GM18505 (cell line): ENCODE data around the gene FUOM.
"Not testable (repeated sequence)": the region's sequence is repeated elsewhere in the genome, so short reads cannot be mapped to it uniquely, and the experiment has no call there.

ENCODE experiments used
- ATAC-seq: cut with Tn5 transposase; IDR thresholded peaks from one replicate; pipeline ENCODE4 v1.9.1; 2021; ENCODE audit not compliant: unreplicated experiment
- POLR2A ChIP-seq: IDR thresholded peaks from 4 replicates; pipeline ENCODE4 v1.6.1; 2011; ENCODE audit warnings: borderline replicate concordance; ENCODE audit not compliant: insufficient read depth, insufficient read length; ENCODE audit errors: extremely low read depth

Gene FUOM

DNA sequence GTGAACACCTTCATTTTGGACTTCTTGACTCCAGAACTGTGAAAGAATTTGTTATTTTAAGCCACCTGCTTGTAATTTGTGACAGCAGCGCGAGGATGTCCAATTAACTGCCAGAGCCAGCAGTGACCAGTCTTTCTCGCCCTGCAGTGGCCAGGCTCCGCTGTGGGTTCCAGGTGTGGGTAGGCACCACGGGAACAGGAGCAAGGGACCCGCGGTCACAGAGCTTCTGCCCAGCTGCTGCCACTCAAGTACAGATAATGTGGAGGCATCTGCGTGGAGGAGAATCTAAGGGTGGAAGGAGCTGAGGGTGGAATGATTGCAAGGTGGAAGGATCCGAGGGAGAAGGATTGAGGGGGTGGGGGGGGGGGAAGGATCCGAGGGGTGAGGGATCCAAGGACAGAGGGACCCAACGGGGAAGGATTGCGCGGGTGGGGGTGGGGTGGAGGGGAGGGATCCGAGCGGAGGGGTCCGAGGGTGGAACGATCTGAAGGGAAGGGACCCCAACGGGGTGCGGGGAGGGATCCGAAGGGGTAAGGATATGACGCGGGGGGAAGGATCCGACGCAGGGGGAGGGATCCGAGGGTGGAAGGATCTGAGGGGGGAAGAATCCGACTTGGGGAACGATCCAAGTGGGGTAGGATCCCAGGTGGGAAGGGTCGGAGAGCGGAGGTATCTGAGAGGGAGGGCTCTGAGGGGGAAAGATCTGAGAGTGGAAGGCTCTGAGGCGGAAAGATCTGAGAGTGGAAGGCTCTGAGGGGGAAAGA, 24.7 kb downstream of the FUOM start:
- no peak for TF ChIP-seq POLR2A
- ATAC-seq: no peak

DNA sequence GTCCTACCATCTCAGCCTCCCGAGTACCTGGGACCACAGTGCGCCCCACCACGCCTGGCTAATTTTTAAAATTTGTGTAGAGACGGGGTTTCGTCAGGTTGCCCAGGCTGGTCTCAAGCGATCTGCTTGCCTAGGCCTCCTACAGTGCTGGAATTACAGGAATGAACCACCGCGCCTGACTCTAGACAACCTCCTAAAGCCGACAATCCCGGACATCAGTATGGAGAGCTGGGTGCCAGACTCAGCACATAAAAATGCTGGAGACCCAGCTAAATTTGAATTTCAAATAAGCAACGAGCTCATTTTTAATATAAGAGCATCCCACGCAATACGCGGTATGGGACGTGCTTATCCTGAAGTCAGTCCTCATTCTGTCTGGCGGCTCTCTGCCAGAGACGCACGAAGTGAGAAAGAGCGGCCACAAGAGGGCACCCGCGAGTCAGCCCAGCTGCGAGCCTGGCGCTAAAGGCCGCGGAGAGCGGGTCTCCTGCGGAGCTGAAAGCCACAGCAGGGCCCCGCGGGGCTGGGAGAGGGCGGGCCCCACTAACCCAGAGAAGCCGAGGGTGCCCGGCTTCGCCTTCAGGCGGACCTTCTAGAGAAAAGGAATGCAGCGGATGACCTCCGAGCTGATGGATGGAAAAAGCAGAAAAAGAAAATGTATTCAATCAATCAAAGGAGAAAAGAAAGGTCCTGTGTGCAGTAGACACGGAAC, 28.2 kb downstream of the FUOM start:
- ATAC-seq: peak; percentile 81
- no peak for TF ChIP-seq POLR2A

DNA sequence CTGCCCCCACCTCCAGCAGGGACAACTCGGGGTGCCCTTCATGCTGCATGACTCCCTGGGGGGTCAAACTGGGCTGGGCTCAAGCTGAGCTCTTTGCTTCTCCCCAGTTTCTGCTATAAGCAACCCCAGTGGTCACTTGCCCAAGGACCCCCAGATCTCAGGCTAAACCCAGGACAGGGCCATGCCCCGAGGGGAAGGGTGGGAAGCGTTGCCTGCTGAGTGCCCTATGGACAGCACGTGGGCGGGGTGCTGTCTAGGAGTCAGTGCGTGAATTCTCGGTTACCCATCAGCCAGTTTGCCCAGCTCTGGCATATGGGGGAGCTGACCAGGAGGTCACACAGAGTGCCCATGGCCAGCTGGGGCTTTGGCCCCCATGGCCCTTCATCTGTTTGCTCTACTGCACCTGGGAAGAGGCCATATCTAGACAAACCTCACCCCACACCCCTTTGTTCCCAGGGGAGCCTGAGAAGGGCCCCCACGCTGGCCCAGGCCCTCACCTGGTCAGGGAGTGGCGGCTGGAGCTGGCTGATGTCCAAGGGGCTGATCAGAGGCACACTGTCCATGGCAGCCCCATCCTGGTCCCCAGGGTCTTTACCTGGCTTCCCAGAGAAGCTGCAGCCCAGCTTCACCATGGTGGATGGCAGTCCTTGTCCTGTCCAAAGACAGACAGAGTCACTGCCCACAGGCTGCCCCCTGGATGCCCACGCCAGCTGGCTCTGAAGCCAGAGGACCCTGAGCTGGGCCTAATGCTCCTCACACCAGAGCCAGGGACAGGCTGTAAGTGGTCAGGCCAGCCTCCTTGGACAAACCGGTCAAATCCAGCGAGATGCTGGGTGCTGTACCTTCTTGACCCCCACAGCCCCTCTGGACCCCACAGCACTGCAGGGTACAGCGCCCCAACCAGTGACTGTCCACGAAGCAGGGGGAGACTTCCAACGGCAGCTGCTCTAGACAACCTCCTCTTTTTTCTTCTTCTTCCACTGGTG, 29.2 kb downstream of the FUOM start:
- TF ChIP-seq POLR2A: no peak
- no peak for ATAC-seq

GRCh38 chr10:133327651-133328357, 30.0 kb downstream of the FUOM start:
- no peak for TF ChIP-seq POLR2A
- ATAC-seq: no peak

- TF ChIP-seq POLR2A: no peak
- ATAC-seq: no peak
Observed at GRCh38 chr10:133326745-133327650, 30.8 kb downstream of the FUOM start.

DNA sequence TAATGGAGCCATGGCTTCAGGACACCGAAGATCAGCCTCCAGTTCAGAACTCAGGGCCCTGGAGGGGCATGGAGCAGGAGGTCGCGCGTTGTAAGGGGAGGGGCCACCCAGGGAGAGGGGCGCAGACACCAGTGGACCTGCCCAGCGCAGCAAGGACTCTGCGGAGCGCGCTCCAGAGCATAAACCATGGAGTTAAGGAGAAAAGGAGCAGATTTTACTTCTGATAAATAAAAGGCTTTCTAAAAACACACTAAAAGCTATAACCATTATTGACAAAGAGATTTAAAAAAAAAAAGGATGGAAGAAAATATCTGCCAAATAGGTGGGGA, 31.6 kb downstream of the FUOM start:
- no peak for ATAC-seq
- no peak for TF ChIP-seq POLR2A

DNA sequence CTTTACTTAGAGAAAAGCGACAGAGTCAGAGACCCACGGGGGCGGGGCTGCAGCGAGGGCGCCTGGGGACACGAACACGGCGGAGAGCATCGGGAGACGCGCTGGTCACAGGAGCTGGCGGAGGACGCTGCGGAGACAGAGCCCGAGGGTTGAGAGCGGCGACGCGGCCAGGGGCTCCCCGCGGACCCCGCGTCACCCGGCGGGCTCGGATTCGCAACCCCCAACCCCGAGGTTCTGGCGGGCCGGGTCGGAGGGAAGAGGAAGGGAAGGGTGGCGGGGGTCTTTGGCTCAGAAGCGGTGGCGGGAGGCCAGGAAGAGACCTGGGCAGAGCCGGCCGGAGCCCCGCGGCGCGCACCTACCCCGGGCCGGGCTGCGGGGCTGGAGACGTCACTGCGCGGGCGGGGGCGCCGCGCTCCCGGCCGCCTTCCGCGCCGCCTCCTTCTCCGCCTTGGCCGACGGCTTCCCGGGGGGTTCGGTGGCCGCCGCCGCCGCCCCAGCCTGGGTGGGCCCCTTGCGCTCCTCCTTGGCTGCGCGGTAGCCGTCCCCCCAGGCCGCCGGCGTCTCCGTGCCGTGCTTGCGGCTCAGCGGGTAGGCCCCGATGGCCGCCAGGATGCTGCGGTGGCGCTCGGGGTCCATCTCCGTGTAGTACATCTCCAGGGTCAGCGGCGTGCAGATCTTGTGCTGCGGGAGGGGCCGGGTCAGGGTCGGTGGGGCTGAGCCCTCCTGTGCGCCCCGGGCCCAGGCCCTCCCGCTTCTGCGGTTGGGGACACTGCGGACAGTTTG, 32.2 kb downstream of the FUOM start:
- TF ChIP-seq POLR2A: no peak
- no peak for ATAC-seq

DNA sequence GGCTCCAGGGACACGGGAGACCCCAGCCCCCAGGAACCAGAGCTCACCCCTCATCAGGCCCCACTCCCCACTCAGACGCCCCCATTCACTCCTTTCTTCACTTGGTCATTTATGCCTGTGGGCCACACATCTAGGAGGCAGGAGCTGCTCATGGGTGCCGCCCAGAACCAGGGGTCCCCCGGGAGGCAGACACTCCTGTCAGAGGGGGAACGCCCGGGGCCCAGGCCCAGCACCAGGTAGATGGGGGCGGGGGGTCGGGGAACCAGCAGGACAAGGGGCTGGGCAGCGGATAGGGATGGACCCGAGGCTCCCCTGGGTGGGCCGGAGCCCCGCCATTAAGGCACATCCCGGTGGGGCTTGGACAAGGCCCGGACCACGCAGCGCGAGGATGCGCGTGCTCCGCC, 33.0 kb downstream of the FUOM start:
- no peak for ATAC-seq
- TF ChIP-seq POLR2A: no peak

- TF ChIP-seq POLR2A: no peak
- ATAC-seq: no peak
Observed at GRCh38 chr10:133324198-133324792, 33.5 kb downstream of the FUOM start.

DNA sequence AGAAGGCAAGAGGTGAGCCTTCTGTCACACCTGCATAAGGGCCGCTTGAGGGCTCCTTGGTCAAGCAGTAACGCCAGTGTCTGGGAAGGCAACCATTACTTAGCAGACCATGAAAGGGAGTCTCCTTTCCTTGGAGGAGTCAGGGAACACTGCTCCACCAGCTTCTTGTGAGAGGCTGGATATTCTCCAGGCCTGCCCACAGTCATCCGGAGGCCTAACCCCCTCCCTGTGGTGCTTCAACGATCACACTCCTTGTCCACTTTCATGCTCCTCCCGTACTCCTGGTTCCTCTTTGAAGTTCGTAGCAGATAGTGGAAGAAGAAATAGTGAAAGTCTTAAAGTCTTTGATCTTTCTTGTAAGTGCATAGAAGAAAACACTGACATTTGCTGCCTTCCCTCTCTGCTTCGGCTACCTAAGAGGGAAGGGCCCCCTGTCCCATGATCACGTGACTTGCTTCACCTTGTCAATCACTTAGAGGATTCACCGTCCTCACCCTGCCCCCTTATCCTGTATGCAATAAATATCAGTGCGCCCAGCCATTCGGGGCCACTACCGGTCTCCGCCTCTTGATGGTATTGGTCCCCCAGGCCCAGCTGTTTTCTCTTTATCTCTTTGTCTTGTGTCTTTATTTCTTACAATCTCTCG, 35.6 kb downstream of the FUOM start:
- not testable (repeated sequence) for ATAC-seq

DNA sequence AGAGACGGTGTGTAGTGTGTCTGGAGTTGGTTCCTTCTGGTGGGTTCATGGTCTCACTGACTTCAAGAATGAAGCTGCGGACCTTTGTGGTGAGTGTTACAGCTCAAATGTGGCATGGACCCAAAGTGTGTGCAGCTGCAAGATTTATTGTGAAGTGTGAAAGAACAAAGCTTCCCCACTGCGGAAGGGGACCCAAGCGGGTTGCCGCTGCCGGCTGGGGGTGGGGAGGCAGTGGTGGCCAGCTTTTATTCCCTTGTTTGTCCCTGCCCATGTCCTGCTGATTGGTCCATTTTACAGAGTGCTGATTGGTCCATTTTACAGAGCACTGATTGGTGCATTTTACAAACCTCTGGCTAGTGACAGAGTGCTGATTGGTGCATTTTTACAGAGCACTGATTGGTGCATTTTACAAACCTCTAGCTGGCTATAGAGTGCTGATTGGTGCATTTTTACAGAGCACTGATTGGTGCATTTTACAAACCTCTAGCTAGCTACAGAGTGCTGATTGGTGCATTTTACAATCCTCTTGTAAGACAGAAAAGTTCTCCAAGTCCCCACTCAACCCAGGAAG, 36.9 kb downstream of the FUOM start:
- ATAC-seq: not testable (repeated sequence)
